H1 (cell line): ENCODE data around the gene SNF8. TPM values are rescaled to one million over a fixed set of nuclear protein-coding genes. Genes with fewer than 3 reads are reported as not detected.

ENCODE experiments used
- CTCF ChIA-PET: fragments of 300-600 bp; sonication (Branson Sonifier 250); formaldehyde crosslinking; loops from one replicate; lab custom pipeline; 2021; ENCODE audit not compliant: partially characterized antibody; lab: Charles Lee
- POLR2A ChIA-PET: fragments of 300-600 bp; sonication (Branson Sonifier 250); formaldehyde crosslinking; loops from one replicate; lab custom pipeline; 2021; ENCODE audit warnings: inconsistent platforms; ENCODE audit not compliant: partially characterized antibody; lab: Charles Lee
- DNase-seq, 2 experiments: peaks; one replicate each; pipeline versions ENCODE4 v3.0.0 to v3.0.0-alpha.2; 2010 to 2022; ENCODE audit warnings: low spot score in 2 of 2, low read depth in 1 of 2, mixed read lengths in 1 of 2
- FAIRE-seq: peaks from 2 replicates; lab custom pipeline; 2011; peaks lifted over from hg19 to GRCh38; lab: Jason Lieb, UNC
- H2AFZ ChIP-seq: 2 replicates; pipeline ENCODE4 v1.8.1; 2012; ENCODE audit warnings: low read length, inconsistent platforms
- H2AK5ac ChIP-seq: 2 replicates; pipeline ENCODE4 v1.6.1; 2013; ENCODE audit warnings: low read depth, low read length
- H2BK120ac ChIP-seq: replicated peaks from 2 replicates; pipeline ENCODE3; 2013; ENCODE audit warnings: low read depth, low read length, inconsistent platforms
- H2BK12ac ChIP-seq: 2 replicates; pipeline ENCODE4 v1.6.1; 2013; ENCODE audit warnings: low read depth, low read length
- H2BK15ac ChIP-seq: 2 replicates; pipeline ENCODE4 v1.6.1; 2013; ENCODE audit warnings: low read length
- H2BK20ac ChIP-seq: 2 replicates; pipeline ENCODE4 v1.6.1; 2013; ENCODE audit warnings: low read length
- H2BK5ac ChIP-seq: 2 replicates; pipeline ENCODE4 v1.6.1; 2013; ENCODE audit warnings: low read depth, low read length
- H3K14ac ChIP-seq: 2 replicates; pipeline ENCODE4 v1.6.1; 2013; ENCODE audit warnings: inconsistent platforms; ENCODE audit not compliant: insufficient read length
- H3K18ac ChIP-seq: 2 replicates; pipeline ENCODE4 v1.6.1; 2013; ENCODE audit warnings: low read length; ENCODE audit errors: extremely low read depth
- H3K23ac ChIP-seq: 2 replicates; pipeline ENCODE4 v1.6.1; 2013; ENCODE audit warnings: inconsistent platforms; ENCODE audit not compliant: insufficient read length
- H3K23me2 ChIP-seq: 2 replicates; pipeline ENCODE4 v1.6.1; 2013; ENCODE audit warnings: low read depth, low read length
- H3K27ac ChIP-seq: 2 replicates; pipeline ENCODE4 v1.6.1; 2011; ENCODE audit warnings: low read depth, low read length, inconsistent platforms
- H3K27me3 ChIP-seq, 4 experiments: replicated peaks in 1 of 4; 1 replicate in 1 of 4; 2 replicates in 3 of 4; pipeline versions ENCODE4 v1.6.1 to v1.8.1; 2011 to 2013; ENCODE audit warnings: low read length in 3 of 4, mild to moderate bottlenecking in 3 of 4, inconsistent platforms in 2 of 4, mixed read lengths in 2 of 4, moderate library complexity in 1 of 4; ENCODE audit not compliant: control insufficient read depth in 3 of 4, insufficient read depth in 3 of 4; ENCODE audit errors: extremely low read depth in 1 of 4
- H3K36me3 ChIP-seq, 4 experiments: 2 replicates each; pipeline versions ENCODE4 v1.6.1 to v1.8.1; 2011 to 2013; ENCODE audit warnings: mild to moderate bottlenecking in 4 of 4, low read length in 3 of 4, moderate library complexity in 2 of 4, control low read depth in 1 of 4, inconsistent platforms in 1 of 4; ENCODE audit not compliant: insufficient read depth in 4 of 4, control insufficient read depth in 2 of 4
- H3K4ac ChIP-seq: replicated peaks from 2 replicates; pipeline ENCODE3; 2013; ENCODE audit warnings: low read length, low read depth, mixed read lengths, inconsistent platforms; ENCODE audit not compliant: insufficient read length
- H3K4me1 ChIP-seq, 4 experiments: replicated peaks in 1 of 4; 1 replicate in 1 of 4; 2 replicates in 3 of 4; pipeline versions ENCODE4 v1.6.1 to v1.8.1; 2011 to 2013; ENCODE audit warnings: low read length in 3 of 4, inconsistent platforms in 2 of 4, mixed read lengths in 1 of 4; ENCODE audit not compliant: insufficient read depth in 4 of 4, control insufficient read depth in 3 of 4
- H3K4me2 ChIP-seq, 2 experiments: 2 replicates each; pipeline versions ENCODE4 v1.6.1 to v1.8.1; 2011 to 2013; ENCODE audit warnings: low read depth in 2 of 2, low read length in 2 of 2, control low read depth in 1 of 2, inconsistent platforms in 1 of 2, mild to moderate bottlenecking in 1 of 2; ENCODE audit not compliant: insufficient read depth in 1 of 2
- H3K4me3 ChIP-seq, 4 experiments: fragments of 200-600, 300-600 bp in 1 of 4; sonication (generic), shearing (Covaris generic), sonication (Bioruptor Twin) in 1 of 4; 2 replicates each; pipeline versions ENCODE4 v1.5.1 to v1.8.1; 2011 to 2016; ENCODE audit warnings: low read length in 4 of 4, low read depth in 3 of 4, control low read depth in 2 of 4, inconsistent platforms in 2 of 4, mild to moderate bottlenecking in 2 of 4, mixed read lengths in 1 of 4, moderate library complexity in 1 of 4; ENCODE audit not compliant: insufficient read depth in 2 of 4; ENCODE audit errors: extremely low read depth in 1 of 4
- H3K56ac ChIP-seq: replicated peaks from 2 replicates; pipeline ENCODE3; 2013; ENCODE audit warnings: low read depth, mild to moderate bottlenecking, mixed read lengths, low read length, inconsistent platforms; ENCODE audit not compliant: insufficient read length
- H3K79me1 ChIP-seq: 2 replicates; pipeline ENCODE4 v1.6.1; 2013; ENCODE audit warnings: low read depth, low read length, control low read depth
- H3K79me2 ChIP-seq, 2 experiments: 2 replicates each; pipeline versions ENCODE4 v1.6.1 to v1.8.1; 2012 to 2013; ENCODE audit warnings: low read length in 2 of 2, mild to moderate bottlenecking in 2 of 2, inconsistent platforms in 1 of 2; ENCODE audit not compliant: insufficient read depth in 2 of 2, control insufficient read depth in 1 of 2
- H3K9ac ChIP-seq, 4 experiments: replicated peaks in 1 of 4; 1 replicate in 1 of 4; 2 replicates in 3 of 4; pipeline versions ENCODE4 v1.6.1 to v1.8.1; 2011 to 2013; ENCODE audit warnings: low read depth in 3 of 4, low read length in 3 of 4, control low read depth in 2 of 4, mild to moderate bottlenecking in 2 of 4, moderate library complexity in 2 of 4, inconsistent platforms in 1 of 4; ENCODE audit errors: extremely low read depth in 1 of 4
- H3K9me3 ChIP-seq, 2 experiments: 2 replicates each; pipeline versions ENCODE4 v1.6.1 to v1.8.1; 2012 to 2013; ENCODE audit warnings: mild to moderate bottlenecking in 2 of 2, moderate library complexity in 2 of 2, control low read depth in 1 of 2, inconsistent platforms in 1 of 2, low read depth in 1 of 2, low read length in 1 of 2, mixed read lengths in 1 of 2; ENCODE audit not compliant: insufficient read depth in 2 of 2
- H4K20me1 ChIP-seq, 2 experiments: replicated peaks in 1 of 2; 2 replicates each; pipeline versions ENCODE3 to v1.8.1; 2011 to 2013; ENCODE audit warnings: inconsistent platforms in 2 of 2, low read length in 2 of 2, mild to moderate bottlenecking in 1 of 2; ENCODE audit not compliant: insufficient read depth in 2 of 2, control insufficient read depth in 1 of 2
- H4K5ac ChIP-seq: 2 replicates; pipeline ENCODE4 v1.6.1; 2013; ENCODE audit warnings: low read length, low read depth, mixed read lengths, inconsistent platforms; ENCODE audit not compliant: insufficient read length
- H4K8ac ChIP-seq: 2 replicates; pipeline ENCODE4 v1.8.0; 2013; ENCODE audit warnings: mild to moderate bottlenecking, moderate library complexity, low read length, inconsistent platforms; ENCODE audit not compliant: insufficient read depth; ENCODE audit errors: extremely low read depth
- H4K91ac ChIP-seq: replicated peaks from 2 replicates; pipeline ENCODE3; 2013; ENCODE audit warnings: low read length, mixed read lengths, inconsistent platforms; ENCODE audit not compliant: insufficient read length
- RFX5 ChIP-seq: IDR thresholded peaks from 2 replicates; pipeline ENCODE4 v1.6.1; 2011; ENCODE audit warnings: low read depth, low read length, improper control_type of control experiment, borderline replicate concordance
- WGBS, 2 experiments: shearing (Covaris generic) in 1 of 2; methylation state at CpG; one replicate each; pipeline versions ENCODE4 v1.1.6 to v1.1.7; 2013 to 2015; ENCODE audit warnings: low lambda C conversion rate in 2 of 2, mixed read lengths in 2 of 2, inconsistent platforms in 1 of 2, low coverage in 1 of 2, missing lambda C conversion rate in 1 of 2; ENCODE audit not compliant: insufficient replicate concordance in 2 of 2, insufficient coverage in 1 of 2, insufficient read length in 1 of 2; ENCODE audit errors: extremely low coverage in 1 of 2, missing lambda C conversion rate in 1 of 2; 5-methylcytosine and 5-hydroxymethylcytosine counted together
- polyA plus RNA-seq, 7 experiments: library from polyadenylated mRNA; depleted of rRNA in 3 of 7; stranded (reverse) in 5 of 7; unstranded in 2 of 7; fragments of >200 nt in 5 of 7; fragments of 200-250 nt in 2 of 7; gene quantifications; 1 replicate in 5 of 7; 2 replicates in 1 of 7; 4 replicates in 1 of 7; pipeline versions ENCODE4 v1.2.1 to v1.2.3, GENCODE V29; 2011 to 2013; ENCODE audit warnings: missing spikeins in 2 of 7, mixed read lengths in 2 of 7
- total RNA-seq: library from RNA; stranded (reverse); fragmentation: NEBNext Ultra II Directional; extraction: Animal tissue kit (Norgen Biotek cat#: 25700); gene quantifications from 2 replicates; pipeline ENCODE4 v1.2.1, GENCODE V29; 2021

SNF8 gene
- total and polyA plus RNA-seq, 2 of the 8 experiments (the other 6 are each of a cell fraction or from before 2014, with no cell fraction given), result 132 to 133 TPM

GRCh38 chr17:48904428-48904827 lies 40.2 kb downstream of the SNF8 start:
- Histone ChIP-seq H4K8ac (no peak overlapping the region), H2BK20ac (no peak overlapping the region), H3K4me1 (peaks cover 0 to under 1% (median under 1%) of the 10 kb centered on the region in 4 experiments; a peak in 3 of 7 replicates), H3K18ac (no peak overlapping the region), H3K27ac (no peak overlapping the region), H2BK120ac (no peak overlapping the region), H4K5ac (no peak overlapping the region), H3K23ac (no peak overlapping the region), H3K27me3 (no peaks in the 10 kb centered on the region), H3K9me3 (no peaks in the 10 kb centered on the region), H3K79me2 (peaks cover 3 to 4% of the 10 kb centered on the region in 2 experiments; a peak in 3 of 4 replicates), H2AFZ (no peak overlapping the region), H3K14ac (no peak overlapping the region), H3K9ac (no peak overlapping the region), H4K91ac (no peak overlapping the region), H3K4me2 (no peak overlapping the region), H2AK5ac (no peak overlapping the region), H2BK12ac (no peak overlapping the region), H3K4me3 (no peak overlapping the region), H2BK5ac (no peak overlapping the region), H3K23me2 (peaks cover 8% of the 10 kb centered on the region), H3K56ac (no peak overlapping the region), H3K36me3 (no peaks in the 10 kb centered on the region; a peak in 1 of 8 replicates), H3K79me1 (no peaks in the 10 kb centered on the region), H4K20me1 (peaks cover 2 to 3% of the 10 kb centered on the region in 2 experiments), H2BK15ac (no peak overlapping the region), H3K4ac (no peak overlapping the region)
- DNase-seq (no peak), FAIRE-seq (no peak)
- CTCF ChIA-PET, result interaction anchor here (0.6 to 1.7 kb wide), 3 partner anchors 15 to 531 kb away, joined by 3 to 8 read pairs (median 4); no protein-coding TSS in a partner anchor
- 87% methylated on average over 7 of the region's 7 CpGs; no CpG with 5 or more reads in 1 of the 2 experiments for WGBS, 2 experiments
- TF ChIP-seq RFX5, result no peak
- POLR2A ChIA-PET, result interaction anchor here (0.6 to 8.2 kb wide), 3 partner anchors 11 to 497 kb away, joined by 3 to 93 read pairs (median 4); partner anchors contain the start of gene ATP5MC1
